ENCODE measurements around the gene SCML2. TPM values are rescaled to one million over a fixed set of nuclear protein-coding genes. Genes with fewer than 3 reads are reported as not detected.

Gene SCML2
- total and polyA plus RNA-seq, 2 of the 8 experiments (the other 6 are each of a cell fraction or from before 2014, with no cell fraction given) = 14.6 to 18.9 TPM

GRCh38 chrX:18354369-18355223 is at the start of gene SCML2 (continued):
- TF ChIP-seq ATF3 (IDR thresholded peaks at IDR 0.05; ENCODE audit: insufficient read depth, low read depth, low read length) (no peak), SP4 (IDR thresholded peaks at IDR 0.05; ENCODE audit: low read length) (no peak), EGR1 (IDR thresholded peaks at IDR 0.05; ENCODE audit: borderline replicate concordance, low read depth, low read length) (no peak), RXRA (IDR thresholded peaks at IDR 0.05; ENCODE audit: insufficient read depth, low read depth, low read length) (no peak), GABPA (IDR thresholded peaks at IDR 0.05; ENCODE audit: borderline replicate concordance, insufficient read depth, low read length) (no peak), CHD2 (IDR thresholded peaks at IDR 0.05; ENCODE audit: low read length) (no peak), BACH1 (IDR thresholded peaks at IDR 0.05; ENCODE audit: low read length) (no peak), TCF12 (IDR thresholded peaks at IDR 0.05; ENCODE audit: low read depth, low read length) (no peak), ATF2 (IDR thresholded peaks at IDR 0.05; ENCODE audit: low read length) (no peak), E2F6 (IDR thresholded peaks at IDR 0.05) (peak; percentile 47; the same call in 1 of the 2 replicates), RNF2 (IDR thresholded peaks at IDR 0.05; ENCODE audit: borderline replicate concordance, low read depth, low read length, missing control alignments, poor library complexity, severe bottlenecking) (no peak), JUN (IDR thresholded peaks at IDR 0.05; ENCODE audit: low read depth, low read length) (no peak), SRF (IDR thresholded peaks at IDR 0.05; ENCODE audit: low read depth, low read length) (no peak), BRCA1 (IDR thresholded peaks at IDR 0.05; ENCODE audit: low read depth, low read length) (no peak)
